Esophagus muscularis mucosa (tissue), 4 donors: Measurements from ENCODE around the gene YBX2. TPM values are rescaled to one million over a fixed set of nuclear protein-coding genes. Genes with fewer than 3 reads are reported as not detected.

Source experiments
- DNase-seq: peaks from one replicate; pipeline ENCODE4 v3.0.0-alpha.2; 2017; ENCODE audit errors: extremely low spot score
- H3K27ac ChIP-seq, 4 donors: fragments of 200-600 bp; sonication (generic); replicated peaks in 1 of 4; 1 replicate in 3 of 4; 2 replicates in 1 of 4; pipeline ENCODE4 v1.5.1; 2016 to 2019; ENCODE audit warnings: mild to moderate bottlenecking in 1 of 4
- H3K27me3 ChIP-seq, 4 donors: fragments of 200-600 bp; sonication (generic); one replicate each; pipeline versions ENCODE4 v1.5.1 to v1.6.0; 2016 to 2019
- H3K36me3 ChIP-seq, 4 donors: fragments of 200-600 bp; sonication (generic); one replicate each; pipeline ENCODE4 v1.5.1; 2016 to 2019
- H3K4me1 ChIP-seq, 4 donors: fragments of 200-600 bp; sonication (generic); one replicate each; pipeline ENCODE4 v1.5.1; 2016 to 2019
- H3K4me3 ChIP-seq, 4 donors: fragments of 200-600 bp; sonication (generic); 1 replicate in 2 of 4; 2 replicates in 2 of 4; pipeline ENCODE4 v1.5.1; 2016 to 2019; ENCODE audit warnings: mild to moderate bottlenecking in 4 of 4, moderate library complexity in 1 of 4
- H3K9me3 ChIP-seq, 4 donors: fragments of 200-600 bp; sonication (generic); 1 replicate in 3 of 4; 2 replicates in 1 of 4; pipeline ENCODE4 v1.5.1; 2016 to 2019
- CTCF ChIP-seq, 3 experiments: fragments of 200-600 bp in 2 of 3; fragments of 450-650 bp in 1 of 3; sonication (generic) in 2 of 3; IDR thresholded peaks; one replicate each; pipeline ENCODE4 v1.5.1; 2017 to 2019; ENCODE audit warnings: antibody characterized with exemption in 3 of 3, mild to moderate bottlenecking in 2 of 3, moderate library complexity in 1 of 3
- EP300 ChIP-seq: sonication (generic); formaldehyde crosslinking; IDR thresholded peaks from one replicate; pipeline ENCODE4 v1.6.1; 2017; ENCODE audit warnings: antibody characterized with exemption
- POLR2A ChIP-seq: fragments of 450-650 bp; IDR thresholded peaks from one replicate; pipeline ENCODE4 v1.6.1; 2017; ENCODE audit warnings: antibody characterized with exemption, moderate library complexity, mild to moderate bottlenecking, low read depth
- POLR2AphosphoS5 ChIP-seq, 2 donors: sonication (generic); formaldehyde crosslinking; IDR thresholded peaks; one replicate each; pipeline ENCODE4 v1.6.1; 2017; ENCODE audit warnings: antibody characterized with exemption in 2 of 2
- WGBS: methylation state at CpG from one replicate; pipeline ENCODE4 v1.1.5; 2018; 5-methylcytosine and 5-hydroxymethylcytosine counted together
- intact Hi-C: fragments of 100-400 bp; cut with DNase I; formaldehyde crosslinking; loops from one replicate; pipeline ENCODE4 v1.15.1; 2023
- total RNA-seq, 4 donors: library from RNA; depleted of rRNA; stranded (reverse); fragments of >200 nt; gene quantifications; one replicate each; pipeline versions ENCODE4 v1.1.0 to v1.2.1, GENCODE V29; 2016

YBX2 gene
- total RNA-seq, 4 donors from 2014 or later = 3.6 to 8.7 (median 4.4) TPM

- DNase-seq = no peak
Observed at GRCh38 chr17:7308625-7309433, 14.4 kb upstream of the YBX2 start.

GRCh38 chr17:7307686-7308624, 13.5 kb upstream of the YBX2 start:
- H3K27me3 ChIP-seq = no peaks in the 10 kb centered on the region
- TF ChIP-seq EP300 (no peak), CTCF (IDR thresholded peaks at IDR 0.05) (peak in 1 of 3 experiments; percentile 22)
- peaks cover 31 to 36% (median 35%) of the 10 kb centered on the region in 4 donors for H3K36me3 ChIP-seq
- peak overlapping the region; percentile 95 to 100 (median 96) for H3K4me3 ChIP-seq
- no peaks in the 10 kb centered on the region for H3K9me3 ChIP-seq
- peaks cover 38 to 55% (median 47%) of the 10 kb centered on the region in 4 donors for H3K4me1 ChIP-seq
- WGBS = 1% methylated on average over 50 of the region's 104 CpGs
- intact Hi-C loops = no loop called here
- DNase-seq = no peak
- H3K27ac ChIP-seq = peak overlapping the region; percentile 95 to 100 (median 100)

More at GRCh38 chr17:7308625-7309433, 14.4 kb upstream of the YBX2 start:
- Histone ChIP-seq H3K27me3 (no peaks in the 10 kb centered on the region), H3K27ac (peak overlapping the region; percentile 95 to 100 (median 100)), H3K4me1 (peaks cover 47 to 63% (median 56%) of the 10 kb centered on the region in 4 donors), H3K4me3 (peak overlapping the region; percentile 95 to 100 (median 96)), H3K36me3 (peaks cover 38 to 45% (median 44%) of the 10 kb centered on the region in 4 donors), H3K9me3 (no peaks in the 10 kb centered on the region)
- intact Hi-C loops = no loop called here
- TF ChIP-seq POLR2AphosphoS5 (IDR thresholded peaks at IDR 0.05) (peak; percentile 64 to 83), POLR2A (no peak), CTCF (IDR thresholded peaks at IDR 0.05) (no peak), EP300 (no peak)
- WGBS = 4% methylated on average over 11 of the region's 14 CpGs

GRCh38 chr17:7306911-7307685, 12.7 kb upstream of the YBX2 start, which contains the start of gene EIF5A:
EIF5A (plus strand) TSS chr17:7307628; CDS start chr17:7309636, 2,008 bp downstream.
- peak in 1 of 3 experiments; percentile 19 for TF ChIP-seq CTCF (IDR thresholded peaks at IDR 0.05)
- TF ChIP-seq EP300 = no peak
- TF ChIP-seq POLR2A = peak; percentile 96
- peak; percentile 92 to 99 for TF ChIP-seq POLR2AphosphoS5 (IDR thresholded peaks at IDR 0.05)
- Histone ChIP-seq H3K27me3 (no peaks in the 10 kb centered on the region), H3K36me3 (peaks cover 23 to 28% (median 26%) of the 10 kb centered on the region in 4 donors), H3K4me1 (peaks cover 31 to 46% (median 39%) of the 10 kb centered on the region in 4 donors), H3K27ac (peak within 1 kb of the TSS; percentile 95 to 100 (median 100)), H3K4me3 (peak within 1 kb of the TSS; percentile 95 to 100 (median 96)), H3K9me3 (no peaks in the 10 kb centered on the region)
- intact Hi-C loops = no loop called here
- WGBS = under 1% methylated on average over 58 of the region's 64 CpGs
- DNase-seq = peak; percentile 100

GRCh38 chr17:7304179-7304578, 9.7 kb upstream of the YBX2 start:
- H3K4me3 ChIP-seq = no peak overlapping the region
- TF ChIP-seq POLR2A (no peak), CTCF (IDR thresholded peaks at IDR 0.05) (no peak), POLR2AphosphoS5 (IDR thresholded peaks at IDR 0.05) (no peak), EP300 (no peak)
- no peaks in the 10 kb centered on the region for H3K27me3 ChIP-seq
- 92% methylated on average over 7 of the region's 7 CpGs for WGBS
- no peak for DNase-seq
- H3K9me3 ChIP-seq = no peaks in the 10 kb centered on the region
- no peak overlapping the region for H3K27ac ChIP-seq
- H3K36me3 ChIP-seq = no peaks in the 10 kb centered on the region
- H3K4me1 ChIP-seq = peaks cover 9 to 19% (median 15%) of the 10 kb centered on the region in 4 donors
- intact Hi-C loops = no loop called here
